Stimulated activated CD8-positive, alpha-beta memory T cell treated with anti-CD3 and anti-CD28 coated beads, Interleukin-12 subunit alpha, Interleukin-12 subunit beta, amount 100 ng/mL, for 24 hours (primary cell): Measurements from ENCODE around the gene ANGPTL7.
"Not testable (repeated sequence)": the region's sequence is repeated elsewhere in the genome, so short reads cannot be mapped to it uniquely, and the experiment has no call there.

ENCODE experiments used
- DNase-seq: peaks from one replicate; pipeline ENCODE4 v3.0.0-alpha.2; 2020; ENCODE audit errors: extremely low read depth

Gene ANGPTL7

GRCh38 chr1:11169202-11169601, 20.0 kb upstream of the ANGPTL7 start:
- DNase-seq = no peak

DNA sequence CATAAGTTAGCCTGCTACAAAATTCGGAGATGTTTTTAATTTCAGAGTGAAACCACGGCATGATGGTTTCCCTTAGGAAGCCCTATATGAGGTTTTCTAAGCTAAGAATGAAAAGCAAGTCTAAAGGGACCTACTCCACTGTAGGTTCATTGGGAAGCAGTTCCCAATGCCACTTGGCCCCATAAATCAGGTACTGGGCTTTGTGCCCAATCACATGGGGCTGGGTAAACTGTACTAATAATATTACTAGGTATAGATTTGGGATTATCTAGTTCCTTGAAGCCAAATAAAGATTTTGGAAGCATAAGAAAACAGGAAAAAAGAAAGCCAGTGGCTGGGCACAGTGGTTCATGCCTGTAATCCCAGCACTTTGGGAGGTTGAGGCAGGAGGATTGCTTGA, 19.1 kb upstream of the ANGPTL7 start:
- no peak for DNase-seq

DNA sequence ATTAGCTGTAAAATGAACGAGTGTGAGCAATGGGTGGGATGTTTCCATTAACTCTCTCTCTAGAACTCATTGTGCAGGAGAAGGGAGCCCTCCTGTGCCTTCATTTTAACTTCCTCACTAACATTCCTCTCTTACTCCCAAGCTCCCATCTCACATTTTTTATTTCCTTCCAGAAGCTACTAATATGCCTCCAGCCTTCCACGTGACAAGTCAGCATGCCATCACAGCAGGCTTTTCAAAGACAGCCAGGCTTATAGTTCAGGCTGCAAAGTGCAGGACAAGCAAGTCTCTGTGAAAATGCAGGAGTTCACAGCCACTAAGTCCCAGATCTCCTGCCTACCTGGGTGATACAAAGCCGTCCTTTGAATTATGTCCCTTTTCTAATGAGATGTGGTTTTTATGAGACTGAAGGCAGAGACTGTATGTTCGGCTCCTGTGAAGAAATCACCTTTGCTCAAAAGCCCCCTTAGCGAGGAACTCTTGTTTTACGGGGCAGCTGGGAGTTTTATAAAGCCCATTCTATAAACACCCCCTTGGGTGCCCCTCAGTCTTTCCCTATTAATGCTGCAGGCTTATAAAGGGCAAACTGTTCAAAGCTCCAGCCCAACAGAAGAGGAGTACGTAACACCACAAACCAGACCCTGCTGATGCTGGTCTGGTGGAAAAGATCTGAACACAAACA, 14.8 kb upstream of the ANGPTL7 start:
- DNase-seq = no peak

GRCh38 chr1:11175461-11175860, 13.7 kb upstream of the ANGPTL7 start:
- no peak for DNase-seq

DNA sequence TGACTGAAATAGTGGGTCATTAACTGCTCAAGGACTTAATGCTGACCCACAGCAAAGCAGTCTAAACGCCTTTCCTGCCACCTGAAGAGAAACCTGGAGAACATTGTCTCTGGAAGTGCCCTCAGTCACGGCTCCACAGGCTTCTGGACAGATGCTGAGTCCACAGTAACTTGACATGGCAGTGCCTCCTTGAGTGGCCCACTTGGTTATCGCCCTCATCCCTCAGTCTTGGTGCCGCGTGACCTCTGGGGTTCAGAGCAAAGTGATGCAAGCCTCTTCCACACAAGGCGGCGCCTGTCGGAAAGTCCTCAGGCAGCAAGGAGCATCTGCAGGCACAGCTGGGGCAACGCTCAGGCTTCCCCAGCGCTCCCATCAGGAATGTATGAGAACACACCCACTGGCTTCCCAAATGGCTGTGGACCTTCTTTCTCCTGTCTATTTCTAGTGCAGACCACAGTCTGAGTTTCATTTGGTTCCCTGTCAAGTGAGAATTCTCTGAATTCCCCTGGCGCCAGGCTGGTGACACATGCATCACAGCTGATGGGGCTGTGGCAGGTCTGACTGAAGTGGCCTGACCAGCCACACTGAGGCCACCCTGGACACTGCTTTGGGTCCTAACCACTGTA, 13.0 kb upstream of the ANGPTL7 start:
- no peak for DNase-seq

GRCh38 chr1:11178021-11179015, 10.8 kb upstream of the ANGPTL7 start:
- DNase-seq = no peak

GRCh38 chr1:11179125-11179524, 10.0 kb upstream of the ANGPTL7 start:
- DNase-seq = no peak

DNA sequence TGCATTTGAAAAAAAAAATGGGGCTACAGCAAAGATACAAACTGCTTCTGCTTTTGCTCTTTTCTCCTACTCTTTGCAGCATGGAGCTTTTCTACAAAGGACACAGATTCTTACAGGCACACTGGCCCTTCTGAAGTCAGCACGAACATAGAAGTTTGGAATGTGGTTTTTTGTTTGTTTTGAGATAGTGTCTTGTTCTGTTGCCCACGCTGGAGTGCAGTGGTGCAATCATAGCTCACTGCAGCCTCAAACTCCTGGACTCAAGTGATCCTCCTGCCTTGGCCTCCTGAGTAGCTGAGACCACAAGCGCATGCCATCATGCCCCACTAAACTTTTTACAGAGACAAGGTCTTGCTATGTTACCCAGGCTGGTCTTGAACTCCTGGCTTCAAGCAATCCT, 9.4 kb upstream of the ANGPTL7 start:
- not testable (repeated sequence) for DNase-seq

DNA sequence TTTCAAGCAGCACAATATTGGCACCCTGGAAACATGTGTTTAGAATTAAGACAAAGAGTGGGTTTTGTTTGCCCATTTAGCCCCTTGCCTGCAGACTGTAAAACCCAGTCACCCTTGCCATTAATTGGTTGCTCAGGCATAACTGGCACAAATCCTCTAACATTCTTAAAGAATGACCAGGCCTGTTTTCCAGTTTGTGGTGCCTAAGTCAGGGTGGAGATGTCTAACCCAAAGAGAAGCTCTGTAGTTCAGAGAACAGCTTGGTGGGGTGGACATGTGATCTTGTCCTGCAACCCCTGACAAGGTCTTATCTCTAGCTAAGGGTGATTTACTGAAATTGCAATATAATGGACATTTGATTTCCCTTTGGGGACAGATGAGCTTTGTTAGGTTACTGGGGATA, 8.8 kb upstream of the ANGPTL7 start:
- no peak for DNase-seq

DNA sequence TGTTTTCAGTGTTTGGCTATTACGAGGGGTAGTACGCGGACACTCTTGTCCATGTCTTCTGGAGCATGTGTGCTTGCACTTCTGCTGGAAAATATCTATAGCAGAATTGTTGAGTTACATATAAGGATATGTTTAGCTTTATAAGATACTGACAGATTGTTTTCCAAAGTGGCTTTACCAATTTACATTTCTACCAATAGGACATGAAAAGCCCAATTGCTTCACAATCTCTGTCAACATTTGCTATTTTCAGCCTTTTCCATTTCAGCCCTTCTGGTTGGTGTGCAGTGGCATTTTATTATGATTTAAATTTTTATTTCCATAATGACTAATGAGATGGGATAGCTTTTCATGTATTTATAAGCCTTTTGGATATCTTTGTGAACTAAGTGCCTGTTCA, 6.3 kb upstream of the ANGPTL7 start:
- no peak for DNase-seq

DNA sequence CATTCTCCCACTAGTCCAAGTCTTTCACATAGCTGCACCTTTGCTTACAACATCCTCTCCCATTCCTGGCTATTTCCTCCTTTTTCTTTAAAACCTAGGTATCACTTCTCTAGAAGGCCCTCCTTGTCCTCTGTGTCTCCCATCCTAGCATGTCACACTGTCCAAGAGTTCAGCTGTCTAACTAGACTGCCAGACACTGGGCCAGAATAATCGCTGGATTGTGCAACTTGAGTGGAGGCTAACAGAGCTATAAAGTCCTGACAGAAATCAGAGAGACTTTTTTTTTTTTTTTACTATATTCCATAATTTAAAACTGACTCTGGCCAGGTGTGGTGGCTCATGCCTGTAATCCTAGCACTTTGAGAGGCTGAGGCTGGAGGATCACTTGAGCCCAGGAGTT, 4.2 kb upstream of the ANGPTL7 start:
- DNase-seq = no peak

GRCh38 chr1:11187000-11187399, 2.2 kb upstream of the ANGPTL7 start:
- DNase-seq = no peak

GRCh38 chr1:11187494-11187893, 1.7 kb upstream of the ANGPTL7 start:
- no peak for DNase-seq

GRCh38 chr1:11187931-11188330, 1.2 kb upstream of the ANGPTL7 start:
- DNase-seq = no peak

- DNase-seq = no peak
Measured at GRCh38 chr1:11188381-11188780, 774 bp upstream of the ANGPTL7 start.

- DNase-seq = no peak
Measured at GRCh38 chr1:11193376-11193775, 4.2 kb downstream of the ANGPTL7 start.

GRCh38 chr1:11194407-11195176, 5.4 kb downstream of the ANGPTL7 start:
- no peak for DNase-seq

DNA sequence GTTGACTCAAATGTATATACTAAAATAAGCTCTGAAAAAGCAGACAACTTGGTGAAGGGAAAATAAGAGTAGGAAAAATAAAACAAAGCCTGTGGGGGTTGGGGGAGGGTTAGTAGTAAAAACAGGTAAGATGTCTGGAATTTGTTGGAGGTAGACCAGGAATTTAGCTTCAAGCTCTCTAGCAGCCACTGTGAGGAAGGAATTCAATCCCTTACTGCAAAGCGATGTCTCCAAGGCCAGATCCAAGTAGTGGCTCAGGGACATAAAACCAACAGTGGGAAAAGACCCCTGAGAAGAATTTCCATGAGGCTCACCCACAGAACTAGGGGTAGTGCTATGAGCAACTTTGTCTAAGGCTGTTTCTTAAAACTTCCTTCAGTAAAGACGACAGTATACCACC, 7.8 kb downstream of the ANGPTL7 start:
- DNase-seq = no peak

DNA sequence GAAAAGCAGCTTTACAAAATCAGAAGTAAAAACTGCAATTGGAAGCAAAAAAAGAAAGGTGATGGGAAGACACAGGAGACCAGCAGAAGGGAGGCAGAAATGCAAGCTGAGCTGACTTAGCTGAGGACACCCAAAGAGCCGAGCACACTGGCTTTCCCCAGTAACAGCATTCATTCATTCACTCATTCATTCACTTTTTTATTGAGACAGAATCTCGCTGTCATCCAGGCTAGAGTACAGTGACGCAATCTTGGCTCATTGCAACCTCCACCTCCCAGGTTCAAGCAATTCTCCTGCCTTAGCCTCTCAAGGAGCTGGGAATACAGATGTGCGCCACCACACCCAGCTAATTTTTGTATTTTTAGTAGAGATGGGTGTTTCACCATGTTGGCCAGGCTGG, 8.2 kb downstream of the ANGPTL7 start:
- no peak for DNase-seq

DNA sequence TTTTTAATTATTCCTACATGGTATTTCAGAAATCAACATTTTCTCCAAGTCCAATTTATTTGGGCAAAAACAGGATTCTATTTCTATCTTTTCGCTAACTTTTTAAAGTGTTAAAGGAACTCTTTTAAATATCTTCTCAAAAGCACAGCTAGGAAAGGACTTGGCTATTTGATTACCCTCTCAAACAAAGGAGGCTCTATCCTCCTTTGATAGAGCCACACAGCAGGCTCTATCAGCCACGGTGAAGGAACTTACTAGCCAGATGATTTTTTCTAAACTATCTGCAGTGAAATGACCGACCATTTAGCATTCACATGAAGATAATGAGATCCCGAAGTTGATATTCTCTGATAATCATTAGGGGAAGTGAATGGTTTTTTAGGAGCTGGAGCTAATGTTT, 9.1 kb downstream of the ANGPTL7 start:
- no peak for DNase-seq

DNA sequence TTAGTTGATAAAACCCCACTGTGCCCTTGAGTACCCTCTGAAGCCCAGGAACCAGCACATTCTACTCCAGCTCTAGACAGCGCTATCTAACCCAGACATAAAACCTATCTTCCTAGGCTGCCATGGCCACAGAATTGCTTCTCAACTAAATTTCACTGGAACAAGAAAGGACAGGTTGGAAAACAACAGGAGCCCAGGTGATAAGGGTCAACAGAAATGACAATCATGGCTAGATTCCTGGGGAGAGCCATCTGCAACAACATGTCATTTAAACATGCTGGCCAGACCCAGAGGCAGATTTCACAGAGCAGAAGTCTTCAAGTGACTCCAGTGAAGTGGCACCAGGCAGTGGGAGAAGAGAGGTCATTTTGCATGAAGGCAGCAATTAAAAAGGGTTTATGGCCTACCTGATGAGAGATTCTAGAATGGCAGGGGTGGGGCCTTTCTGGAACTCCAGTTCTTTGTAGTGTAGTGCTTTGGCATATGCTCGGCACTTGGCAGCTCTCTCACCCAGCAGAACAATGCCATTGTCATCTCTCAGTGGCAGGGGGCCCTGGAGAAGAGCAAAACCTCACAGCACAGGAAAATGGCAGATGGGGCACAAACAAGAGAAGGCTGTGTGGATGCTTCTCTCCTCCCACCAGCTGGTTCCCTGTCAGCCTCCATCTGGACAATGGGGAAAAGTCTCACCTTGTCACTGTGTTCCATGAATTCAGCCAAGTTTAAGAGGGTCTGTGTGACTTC, 9.9 kb downstream of the ANGPTL7 start:
- no peak for DNase-seq
